HCT116 (cell line): ENCODE results near the gene UNC5C. TPM values are rescaled to one million over a fixed set of nuclear protein-coding genes. Genes with fewer than 3 reads are reported as not detected.

Source experiments
- ATAC-seq: fragments of 200-7000 bp; cut with Tn5 transposase; 2 replicates; pipeline ENCODE4 v1.9.1; 2020; ENCODE audit warnings: mild to moderate bottlenecking, moderate library complexity
- BruUV-seq: library from RNA; stranded (reverse); fragments of 400-500 nt; replicated peaks from 2 replicates; lab custom pipeline; 2021; lab: Mats Ljungman, UMichigan
- CTCF ChIA-PET: fragments of 300-600 bp; sonication (Branson Sonifier 250); formaldehyde crosslinking; loops from one replicate; lab custom pipeline; 2021; ENCODE audit warnings: antibody characterized with exemption; lab: Charles Lee
- POLR2A ChIA-PET: fragments of 300-600, 350-600 bp; sonication (Branson Sonifier 250); formaldehyde crosslinking; loops from one replicate; lab custom pipeline; 2021; ENCODE audit warnings: antibody characterized with exemption; lab: Charles Lee
- RAD21 ChIA-PET, 2 experiments: fragments of 300-600 bp; sonication (Branson Sonifier 250); formaldehyde crosslinking; loops; one replicate each; lab custom pipeline; 2023; ENCODE audit warnings: low total read pairs in 2 of 2; ENCODE audit not compliant: uncharacterized antibody in 2 of 2, unreplicated experiment in 2 of 2, low non-redundant PET in 1 of 2; lab: Charles Lee
- DNase-seq: peaks from one replicate; pipeline ENCODE4 v3.0.0-alpha.2; 2010; ENCODE audit warnings: low read depth, low spot score
- H2AFZ ChIP-seq: fragments of 200-600 bp; shearing (Covaris generic), sonication (generic); 2 replicates; pipeline ENCODE4 v1.6.1; 2017; ENCODE audit warnings: low read depth, mixed run types, mixed read lengths, antibody characterized with exemption, low read length; ENCODE audit not compliant: poor library complexity, severe bottlenecking
- H3K27ac ChIP-seq: 2 replicates; pipeline ENCODE4 v1.5.1; 2012; ENCODE audit warnings: low read depth, low read length
- H3K27me3 ChIP-seq: fragments of 200-600 bp; sonication (generic); 2 replicates; pipeline ENCODE4 v1.6.1; 2016; ENCODE audit warnings: mixed run types, low read length, mixed read lengths; ENCODE audit not compliant: insufficient read depth
- H3K36me3 ChIP-seq, 2 experiments: fragments of 200-500 bp in 1 of 2; fragments of 200-600 bp in 1 of 2; sonication (Bioruptor generic) in 1 of 2; sonication (generic) in 1 of 2; 2 replicates each; pipeline versions ENCODE4 v1.5.1 to v1.6.1; 2014 to 2016; ENCODE audit warnings: low read length in 2 of 2, inconsistent platforms in 1 of 2, mixed read lengths in 1 of 2, mixed run types in 1 of 2; ENCODE audit not compliant: insufficient read depth in 2 of 2, control insufficient read depth in 1 of 2
- H3K4me1 ChIP-seq, 2 experiments: fragments of 200-600 bp in 1 of 2; sonication (generic) in 1 of 2; 2 replicates each; pipeline versions ENCODE4 v1.5.1 to v1.6.1; 2012 to 2017; ENCODE audit warnings: low read length in 2 of 2, inconsistent platforms in 1 of 2, mild to moderate bottlenecking in 1 of 2, mixed read lengths in 1 of 2, mixed run types in 1 of 2, moderate library complexity in 1 of 2; ENCODE audit not compliant: insufficient read depth in 2 of 2, control insufficient read depth in 1 of 2
- H3K4me2 ChIP-seq: fragments of 200-600 bp; sonication (generic); 2 replicates; pipeline ENCODE4 v1.6.1; 2017; ENCODE audit warnings: mixed run types, low read length, mixed read lengths
- H3K4me3 ChIP-seq, 2 experiments: fragments of 200-600 bp in 1 of 2; sonication (generic) in 1 of 2; replicated peaks in 1 of 2; 2 replicates each; pipeline ENCODE4 v1.5.1; 2011 to 2016; ENCODE audit warnings: low read length in 2 of 2, control low read depth in 1 of 2, low read depth in 1 of 2, mild to moderate bottlenecking in 1 of 2, mixed read lengths in 1 of 2, mixed run types in 1 of 2
- H3K79me2 ChIP-seq: fragments of 200-600 bp; sonication (generic); 2 replicates; pipeline ENCODE4 v1.6.1; 2017; ENCODE audit warnings: mild to moderate bottlenecking, mixed run types, low read length, moderate library complexity, mixed read lengths; ENCODE audit not compliant: insufficient read depth
- H3K9ac ChIP-seq: fragments of 200-600 bp; sonication (generic); 2 replicates; pipeline ENCODE4 v1.6.1; 2016; ENCODE audit warnings: low read length, mixed read lengths
- H3K9me2 ChIP-seq: fragments of 200-600 bp; sonication (generic), shearing (Covaris generic); 2 replicates; pipeline ENCODE4 v1.6.1; 2017; ENCODE audit warnings: mixed run types, mild to moderate bottlenecking, moderate library complexity; ENCODE audit not compliant: insufficient read depth
- H3K9me3 ChIP-seq, 2 experiments: fragments of 200-500 bp in 1 of 2; fragments of 200-600 bp in 1 of 2; sonication (Bioruptor generic) in 1 of 2; sonication (generic) in 1 of 2; 2 replicates each; pipeline ENCODE4 v1.6.1; 2014 to 2017; ENCODE audit warnings: low read length in 2 of 2, mixed read lengths in 2 of 2, inconsistent platforms in 1 of 2, low read depth in 1 of 2, mild to moderate bottlenecking in 1 of 2, mixed run types in 1 of 2, moderate library complexity in 1 of 2; ENCODE audit not compliant: control insufficient read depth in 1 of 2, insufficient read depth in 1 of 2
- H4K20me1 ChIP-seq: fragments of 200-600 bp; sonication (generic), shearing (Covaris generic); 2 replicates; pipeline ENCODE4 v1.6.1; 2017; ENCODE audit warnings: mixed run types, mild to moderate bottlenecking, moderate library complexity; ENCODE audit not compliant: insufficient read depth
- CEBPB ChIP-seq: IDR thresholded peaks from 2 replicates; pipeline ENCODE4 v1.6.1; 2012; ENCODE audit warnings: low read depth
- EGR1 ChIP-seq: IDR thresholded peaks from 2 replicates; pipeline ENCODE4 v1.6.1; 2012; ENCODE audit warnings: low read depth
- ELF1 ChIP-seq: IDR thresholded peaks from 2 replicates; pipeline ENCODE4 v1.6.1; 2012; ENCODE audit warnings: low read depth, borderline replicate concordance
- EZH2phosphoT487 ChIP-seq: fragments of 200-600 bp; IDR thresholded peaks from 2 replicates; pipeline ENCODE4 v1.6.1; 2018; ENCODE audit warnings: antibody characterized with exemption, borderline replicate concordance
- JUND ChIP-seq: IDR thresholded peaks from 2 replicates; pipeline ENCODE4 v1.6.1; 2012
- POLR2A ChIP-seq: IDR thresholded peaks from 2 replicates; pipeline ENCODE4 v1.7.0; 2011; ENCODE audit warnings: borderline replicate concordance; ENCODE audit not compliant: insufficient read depth, insufficient read length; ENCODE audit errors: extremely low read depth
- RAD21 ChIP-seq: IDR thresholded peaks from 2 replicates; pipeline ENCODE4 v1.6.1; 2012; ENCODE audit warnings: low read depth, mild to moderate bottlenecking
- SIN3A ChIP-seq: IDR thresholded peaks from 2 replicates; pipeline ENCODE4 v1.6.1; 2012; ENCODE audit warnings: low read depth
- SP1 ChIP-seq: IDR thresholded peaks from 2 replicates; pipeline ENCODE4 v1.6.1; 2012; ENCODE audit warnings: low read depth
- SRF ChIP-seq: IDR thresholded peaks from 2 replicates; pipeline ENCODE4 v1.6.1; 2012; ENCODE audit warnings: low read depth
- YY1 ChIP-seq: IDR thresholded peaks from 2 replicates; pipeline ENCODE4 v1.6.1; 2011; ENCODE audit warnings: low read length, low read depth, moderate library complexity, mild to moderate bottlenecking; ENCODE audit not compliant: insufficient replicate concordance; ENCODE audit errors: extremely low read depth
- ZFX ChIP-seq: fragments of 450-650 bp; IDR thresholded peaks from 2 replicates; pipeline ENCODE4 v1.6.1; 2017
- intact Hi-C: fragments of 100-400 bp; cut with micrococcal nuclease; formaldehyde crosslinking; loops from 2 replicates; pipeline ENCODE4 v1.10.0; 2022
- total RNA-seq: library from RNA; stranded (reverse); gene quantifications from one replicate; pipeline ENCODE4 v1.2.1, GENCODE V29; 2021; ENCODE audit not compliant: unreplicated experiment
- TF ChIP-seq, protein P1 (sequence below): IDR thresholded peaks from 2 replicates; pipeline ENCODE4 v1.6.1; 2012; ENCODE audit warnings: low read depth
- TF ChIP-seq, protein P2 (sequence below): IDR thresholded peaks from 2 replicates; pipeline ENCODE4 v1.6.1; 2012
- TF ChIP-seq, protein P3 (sequence below): IDR thresholded peaks from 2 replicates; pipeline ENCODE4 v1.6.1; 2011; ENCODE audit warnings: mild to moderate bottlenecking, low read length, moderate library complexity; ENCODE audit not compliant: insufficient replicate concordance; ENCODE audit errors: extremely low read depth
- TF ChIP-seq, protein P4 (sequence below): IDR thresholded peaks from 2 replicates; pipeline ENCODE4 v1.6.1; 2012

Gene UNC5C
- total RNA-seq, 1 experiment from 2014 or later = not detected

DNA sequence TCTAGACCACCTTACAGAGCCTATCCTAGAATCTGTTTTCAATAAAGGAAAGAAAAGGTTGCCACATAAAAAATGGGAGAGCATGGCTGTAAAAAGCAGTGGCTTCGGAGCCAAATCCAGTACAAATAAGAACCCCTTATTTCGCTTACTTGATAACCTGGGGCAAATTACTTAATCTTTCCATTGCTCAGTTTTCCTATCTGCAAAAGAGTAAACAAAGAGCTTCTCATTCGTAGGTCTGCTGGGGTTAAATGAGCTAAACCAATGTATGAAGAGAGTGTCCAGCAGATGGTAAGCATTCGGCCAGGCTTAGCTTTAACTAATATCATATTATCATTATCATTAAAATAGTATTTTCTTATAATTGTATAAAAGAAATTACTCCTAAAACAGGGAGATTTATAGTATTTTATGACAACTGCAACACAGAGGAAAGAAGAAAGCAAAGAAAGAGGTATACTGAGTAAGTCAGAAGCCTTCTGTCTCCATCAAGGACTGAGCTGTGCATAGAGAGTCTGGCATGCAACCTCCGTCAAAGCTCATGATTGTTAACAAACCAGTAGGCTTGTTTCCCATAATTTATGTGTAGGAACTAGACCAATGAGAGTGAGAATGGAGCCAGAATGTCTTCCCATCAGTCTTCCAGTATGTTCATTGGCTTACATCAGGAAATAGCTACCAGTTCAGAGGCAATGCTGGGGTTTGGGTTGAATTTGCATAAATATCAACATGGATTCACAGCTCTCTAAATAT is 364.9 kb downstream of the UNC5C start:
- Histone ChIP-seq H2AFZ (no peak overlapping the region), H3K9me2 (no peaks in the 10 kb centered on the region), H3K4me2 (no peak overlapping the region), H3K27me3 (no peaks in the 10 kb centered on the region), H4K20me1 (no peaks in the 10 kb centered on the region), H3K9ac (no peak overlapping the region), H3K27ac (no peak overlapping the region), H3K4me1 (no peaks in the 10 kb centered on the region), H3K4me3 (no peak overlapping the region), H3K9me3 (no peaks in the 10 kb centered on the region), H3K36me3 (no peaks in the 10 kb centered on the region), H3K79me2 (no peaks in the 10 kb centered on the region)
- intact Hi-C loops = no loop called here
- CTCF ChIA-PET = interaction anchor here (1.1 kb wide), 1 partner anchor 28 kb away, joined by 3 read pairs; no protein-coding TSS in a partner anchor
- TF ChIP-seq SRF (no peak), EZH2phosphoT487 (no peak), RAD21 (no peak), ZFX (no peak), YY1 (no peak), POLR2A (no peak), SIN3A (no peak), EGR1 (no peak), CEBPB (no peak), JUND (no peak), ELF1 (no peak), SP1 (no peak)
- TF ChIP-seq, protein P1, sequence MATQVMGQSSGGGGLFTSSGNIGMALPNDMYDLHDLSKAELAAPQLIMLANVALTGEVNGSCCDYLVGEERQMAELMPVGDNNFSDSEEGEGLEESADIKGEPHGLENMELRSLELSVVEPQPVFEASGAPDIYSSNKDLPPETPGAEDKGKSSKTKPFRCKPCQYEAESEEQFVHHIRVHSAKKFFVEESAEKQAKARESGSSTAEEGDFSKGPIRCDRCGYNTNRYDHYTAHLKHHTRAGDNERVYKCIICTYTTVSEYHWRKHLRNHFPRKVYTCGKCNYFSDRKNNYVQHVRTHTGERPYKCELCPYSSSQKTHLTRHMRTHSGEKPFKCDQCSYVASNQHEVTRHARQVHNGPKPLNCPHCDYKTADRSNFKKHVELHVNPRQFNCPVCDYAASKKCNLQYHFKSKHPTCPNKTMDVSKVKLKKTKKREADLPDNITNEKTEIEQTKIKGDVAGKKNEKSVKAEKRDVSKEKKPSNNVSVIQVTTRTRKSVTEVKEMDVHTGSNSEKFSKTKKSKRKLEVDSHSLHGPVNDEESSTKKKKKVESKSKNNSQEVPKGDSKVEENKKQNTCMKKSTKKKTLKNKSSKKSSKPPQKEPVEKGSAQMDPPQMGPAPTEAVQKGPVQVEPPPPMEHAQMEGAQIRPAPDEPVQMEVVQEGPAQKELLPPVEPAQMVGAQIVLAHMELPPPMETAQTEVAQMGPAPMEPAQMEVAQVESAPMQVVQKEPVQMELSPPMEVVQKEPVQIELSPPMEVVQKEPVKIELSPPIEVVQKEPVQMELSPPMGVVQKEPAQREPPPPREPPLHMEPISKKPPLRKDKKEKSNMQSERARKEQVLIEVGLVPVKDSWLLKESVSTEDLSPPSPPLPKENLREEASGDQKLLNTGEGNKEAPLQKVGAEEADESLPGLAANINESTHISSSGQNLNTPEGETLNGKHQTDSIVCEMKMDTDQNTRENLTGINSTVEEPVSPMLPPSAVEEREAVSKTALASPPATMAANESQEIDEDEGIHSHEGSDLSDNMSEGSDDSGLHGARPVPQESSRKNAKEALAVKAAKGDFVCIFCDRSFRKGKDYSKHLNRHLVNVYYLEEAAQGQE = no peak
- TF ChIP-seq, protein P2, sequence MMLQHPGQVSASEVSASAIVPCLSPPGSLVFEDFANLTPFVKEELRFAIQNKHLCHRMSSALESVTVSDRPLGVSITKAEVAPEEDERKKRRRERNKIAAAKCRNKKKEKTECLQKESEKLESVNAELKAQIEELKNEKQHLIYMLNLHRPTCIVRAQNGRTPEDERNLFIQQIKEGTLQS = no peak
- TF ChIP-seq, protein P3, sequence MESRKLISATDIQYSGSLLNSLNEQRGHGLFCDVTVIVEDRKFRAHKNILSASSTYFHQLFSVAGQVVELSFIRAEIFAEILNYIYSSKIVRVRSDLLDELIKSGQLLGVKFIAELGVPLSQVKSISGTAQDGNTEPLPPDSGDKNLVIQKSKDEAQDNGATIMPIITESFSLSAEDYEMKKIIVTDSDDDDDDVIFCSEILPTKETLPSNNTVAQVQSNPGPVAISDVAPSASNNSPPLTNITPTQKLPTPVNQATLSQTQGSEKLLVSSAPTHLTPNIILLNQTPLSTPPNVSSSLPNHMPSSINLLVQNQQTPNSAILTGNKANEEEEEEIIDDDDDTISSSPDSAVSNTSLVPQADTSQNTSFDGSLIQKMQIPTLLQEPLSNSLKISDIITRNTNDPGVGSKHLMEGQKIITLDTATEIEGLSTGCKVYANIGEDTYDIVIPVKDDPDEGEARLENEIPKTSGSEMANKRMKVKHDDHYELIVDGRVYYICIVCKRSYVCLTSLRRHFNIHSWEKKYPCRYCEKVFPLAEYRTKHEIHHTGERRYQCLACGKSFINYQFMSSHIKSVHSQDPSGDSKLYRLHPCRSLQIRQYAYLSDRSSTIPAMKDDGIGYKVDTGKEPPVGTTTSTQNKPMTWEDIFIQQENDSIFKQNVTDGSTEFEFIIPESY = no peak
- TF ChIP-seq, protein P4, sequence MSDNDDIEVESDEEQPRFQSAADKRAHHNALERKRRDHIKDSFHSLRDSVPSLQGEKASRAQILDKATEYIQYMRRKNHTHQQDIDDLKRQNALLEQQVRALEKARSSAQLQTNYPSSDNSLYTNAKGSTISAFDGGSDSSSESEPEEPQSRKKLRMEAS = no peak
- ATAC-seq (no peak), DNase-seq (no peak)
- RAD21 ChIA-PET = no interaction called here
- no TSS peak for BruUV-seq
- POLR2A ChIA-PET = no interaction called here
